Breast epithelium (tissue), 3 donors: ENCODE measurements around the gene ANKRD13D.

Experiments
- POLR2A ChIP-seq: fragments of 450-650 bp; IDR thresholded peaks from one replicate; pipeline ENCODE4 v1.6.1; 2016; ENCODE audit warnings: antibody characterized with exemption, mild to moderate bottlenecking, moderate library complexity
- TF ChIP-seq, protein P1 (sequence below), 3 donors: fragments of 450-650 bp; IDR thresholded peaks; one replicate each; pipeline ENCODE4 v1.5.1; 2016 to 2017; ENCODE audit warnings: antibody characterized with exemption in 3 of 3, mild to moderate bottlenecking in 3 of 3, moderate library complexity in 3 of 3

DNA sequence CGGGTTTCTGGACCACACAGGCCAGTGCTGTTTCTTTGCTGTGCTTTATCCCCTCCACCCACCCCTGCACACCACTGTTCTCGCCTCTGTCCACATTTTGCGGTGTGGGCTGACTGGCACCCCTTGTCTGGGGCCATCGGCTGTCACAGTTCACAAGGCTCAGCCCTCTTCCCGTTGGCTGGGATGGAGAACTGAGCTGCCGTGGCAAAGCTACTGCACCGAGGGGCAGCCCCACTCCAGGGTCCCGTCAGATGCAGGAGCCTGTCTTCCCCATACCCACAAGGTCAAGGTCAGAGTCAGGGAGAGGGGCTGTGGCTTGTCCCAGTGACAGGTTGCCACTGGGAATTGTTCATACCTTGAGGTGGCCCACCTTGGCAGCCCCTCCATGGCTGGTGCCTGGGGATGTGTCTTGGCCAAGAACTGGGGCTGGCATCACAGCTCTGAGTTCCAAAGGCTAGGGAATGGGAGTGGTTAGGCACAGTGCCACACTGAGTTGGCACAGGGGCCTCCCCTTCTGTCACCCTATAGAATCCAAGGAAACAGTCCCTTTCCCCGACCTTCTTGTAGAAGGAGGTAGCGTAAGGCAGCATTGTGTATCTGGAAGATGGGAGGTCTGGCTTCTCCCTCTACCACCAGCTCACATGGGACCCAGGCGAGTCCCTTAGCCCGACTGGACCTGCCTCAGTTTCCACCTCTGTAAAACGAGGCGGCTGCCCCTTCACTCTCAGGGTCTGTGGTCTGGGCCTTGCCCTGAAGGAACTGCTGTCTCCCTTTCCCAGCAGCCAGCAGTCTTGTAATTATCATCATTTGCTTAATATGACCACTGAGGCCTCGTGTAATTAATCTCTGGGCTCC is 19.5 kb upstream of the ANKRD13D start:
- TF ChIP-seq, protein P1, sequence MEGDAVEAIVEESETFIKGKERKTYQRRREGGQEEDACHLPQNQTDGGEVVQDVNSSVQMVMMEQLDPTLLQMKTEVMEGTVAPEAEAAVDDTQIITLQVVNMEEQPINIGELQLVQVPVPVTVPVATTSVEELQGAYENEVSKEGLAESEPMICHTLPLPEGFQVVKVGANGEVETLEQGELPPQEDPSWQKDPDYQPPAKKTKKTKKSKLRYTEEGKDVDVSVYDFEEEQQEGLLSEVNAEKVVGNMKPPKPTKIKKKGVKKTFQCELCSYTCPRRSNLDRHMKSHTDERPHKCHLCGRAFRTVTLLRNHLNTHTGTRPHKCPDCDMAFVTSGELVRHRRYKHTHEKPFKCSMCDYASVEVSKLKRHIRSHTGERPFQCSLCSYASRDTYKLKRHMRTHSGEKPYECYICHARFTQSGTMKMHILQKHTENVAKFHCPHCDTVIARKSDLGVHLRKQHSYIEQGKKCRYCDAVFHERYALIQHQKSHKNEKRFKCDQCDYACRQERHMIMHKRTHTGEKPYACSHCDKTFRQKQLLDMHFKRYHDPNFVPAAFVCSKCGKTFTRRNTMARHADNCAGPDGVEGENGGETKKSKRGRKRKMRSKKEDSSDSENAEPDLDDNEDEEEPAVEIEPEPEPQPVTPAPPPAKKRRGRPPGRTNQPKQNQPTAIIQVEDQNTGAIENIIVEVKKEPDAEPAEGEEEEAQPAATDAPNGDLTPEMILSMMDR (IDR thresholded peaks at IDR 0.05): no peak
- TF ChIP-seq POLR2A: no peak
